H9 (cell line): ENCODE results near the gene GALNT10. TPM values are rescaled to one million over a fixed set of nuclear protein-coding genes. Genes with fewer than 3 reads are reported as not detected.

Experiments
- DNase-seq: peaks from one replicate; pipeline ENCODE4 v3.0.0-alpha.2; 2017
- H2AFZ ChIP-seq: one replicate; pipeline ENCODE4 v1.6.1; 2013; ENCODE audit warnings: mild to moderate bottlenecking, low read length, control low read depth, moderate library complexity
- H2AK5ac ChIP-seq: 2 replicates; pipeline ENCODE4 v1.6.1; 2013; ENCODE audit warnings: low read length, control low read depth, mixed read lengths; ENCODE audit not compliant: insufficient read length
- H2BK120ac ChIP-seq: one replicate; pipeline ENCODE4 v1.6.1; 2013; ENCODE audit warnings: low read depth, mild to moderate bottlenecking, low read length, control low read depth, inconsistent platforms; ENCODE audit not compliant: poor library complexity, severe bottlenecking
- H2BK12ac ChIP-seq: 2 replicates; pipeline ENCODE4 v1.6.1; 2013; ENCODE audit warnings: low read length, control low read depth, mixed read lengths, low read depth; ENCODE audit not compliant: insufficient read length
- H2BK15ac ChIP-seq: 2 replicates; pipeline ENCODE4 v1.6.1; 2013; ENCODE audit warnings: low read depth, low read length, control low read depth
- H2BK20ac ChIP-seq: one replicate; pipeline ENCODE4 v1.6.1; 2013; ENCODE audit warnings: low read depth, mild to moderate bottlenecking, low read length, control low read depth, inconsistent platforms; ENCODE audit not compliant: poor library complexity, severe bottlenecking
- H2BK5ac ChIP-seq: 2 replicates; pipeline ENCODE4 v1.6.1; 2013; ENCODE audit warnings: low read length, control low read depth, mixed read lengths; ENCODE audit not compliant: insufficient read length
- H3K14ac ChIP-seq: 2 replicates; pipeline ENCODE4 v1.6.1; 2013; ENCODE audit warnings: low read length, control low read depth; ENCODE audit not compliant: insufficient read depth
- H3K18ac ChIP-seq: 2 replicates; pipeline ENCODE4 v1.6.1; 2013; ENCODE audit warnings: low read depth, mild to moderate bottlenecking, mixed read lengths, low read length, control low read depth; ENCODE audit not compliant: insufficient read length
- H3K23ac ChIP-seq: 2 replicates; pipeline ENCODE4 v1.6.1; 2013; ENCODE audit warnings: low read length, control low read depth, mixed read lengths, low read depth; ENCODE audit not compliant: insufficient read length
- H3K23me2 ChIP-seq: 2 replicates; pipeline ENCODE4 v1.6.1; 2013; ENCODE audit warnings: low read depth, mild to moderate bottlenecking, mixed read lengths, low read length, control low read depth; ENCODE audit not compliant: insufficient read length, poor library complexity, severe bottlenecking
- H3K27ac ChIP-seq: 2 replicates; pipeline ENCODE4 v1.5.1; 2013; ENCODE audit warnings: low read length, control low read depth, mixed read lengths, low read depth; ENCODE audit not compliant: insufficient read length
- H3K27me3 ChIP-seq: 2 replicates; pipeline ENCODE4 v1.6.1; 2013; ENCODE audit warnings: low read length, control low read depth, inconsistent platforms; ENCODE audit not compliant: insufficient read depth
- H3K4ac ChIP-seq: 2 replicates; pipeline ENCODE4 v1.6.1; 2013; ENCODE audit warnings: low read depth, mild to moderate bottlenecking, control low read depth, inconsistent platforms, low read length, moderate library complexity
- H3K4me1 ChIP-seq: 2 replicates; pipeline ENCODE4 v1.6.1; 2013; ENCODE audit warnings: low read length, control low read depth, inconsistent platforms; ENCODE audit not compliant: insufficient read depth
- H3K4me2 ChIP-seq: 2 replicates; pipeline ENCODE4 v1.6.1; 2013; ENCODE audit warnings: low read length, control low read depth, mixed read lengths; ENCODE audit not compliant: insufficient read length, insufficient read depth
- H3K56ac ChIP-seq: 2 replicates; pipeline ENCODE4 v1.6.1; 2013; ENCODE audit warnings: low read depth, mild to moderate bottlenecking, mixed read lengths, low read length, control low read depth; ENCODE audit not compliant: insufficient read length
- H3K79me1 ChIP-seq: 2 replicates; pipeline ENCODE4 v1.6.1; 2013; ENCODE audit warnings: low read depth, mild to moderate bottlenecking, moderate library complexity, low read length, control low read depth, inconsistent platforms; ENCODE audit not compliant: insufficient read depth, poor library complexity, severe bottlenecking
- H3K79me2 ChIP-seq: 2 replicates; pipeline ENCODE4 v1.6.1; 2013; ENCODE audit warnings: low read length, control low read depth, inconsistent platforms; ENCODE audit not compliant: insufficient read depth
- H3K9ac ChIP-seq: 2 replicates; pipeline ENCODE4 v1.6.1; 2013; ENCODE audit warnings: low read length, control low read depth, mixed read lengths; ENCODE audit not compliant: insufficient read length; ENCODE audit errors: extremely low read depth
- H3K9me3 ChIP-seq: one replicate; pipeline ENCODE4 v1.6.1; 2013; ENCODE audit warnings: low read depth, low read length, inconsistent platforms; ENCODE audit not compliant: control insufficient read depth
- H3T11ph ChIP-seq: one replicate; pipeline ENCODE4 v1.6.1; 2013; ENCODE audit warnings: mild to moderate bottlenecking, low read length, control low read depth, inconsistent platforms
- H4K20me1 ChIP-seq: one replicate; pipeline ENCODE4 v1.6.1; 2013; ENCODE audit not compliant: control insufficient read depth, insufficient read length, insufficient read depth
- H4K5ac ChIP-seq: 2 replicates; pipeline ENCODE4 v1.6.1; 2013; ENCODE audit warnings: low read depth, mild to moderate bottlenecking, mixed read lengths, low read length, control low read depth; ENCODE audit not compliant: insufficient read length
- H4K8ac ChIP-seq: replicated peaks from 2 replicates; pipeline ENCODE4 v1.6.1; 2013; ENCODE audit warnings: low read length, control low read depth, mixed read lengths, low read depth; ENCODE audit not compliant: insufficient read length
- H4K91ac ChIP-seq: 2 replicates; pipeline ENCODE4 v1.6.1; 2013; ENCODE audit warnings: low read depth, mild to moderate bottlenecking, moderate library complexity, mixed read lengths, low read length, control low read depth; ENCODE audit not compliant: insufficient read length
- H3K27ac Mint-ChIP-seq, 3 experiments: 2 replicates in 2 of 3; 3 replicates in 1 of 3; pipeline ENCODE4 v1.8.0; 2020 to 2021; ENCODE audit warnings: mixed read lengths in 3 of 3, mild to moderate bottlenecking in 1 of 3, moderate library complexity in 1 of 3
- H3K27me3 Mint-ChIP-seq: 2 replicates; pipeline ENCODE4 v1.8.0; 2021; ENCODE audit warnings: low read depth, mild to moderate bottlenecking, moderate library complexity, mixed read lengths
- H3K36me3 Mint-ChIP-seq, 3 experiments: 2 replicates in 2 of 3; 3 replicates in 1 of 3; pipeline ENCODE4 v1.8.0; 2020 to 2021; ENCODE audit warnings: low read depth in 3 of 3, mixed read lengths in 3 of 3; ENCODE audit not compliant: insufficient read depth in 1 of 3
- H3K4me1 Mint-ChIP-seq, 2 experiments: 2 replicates each; pipeline ENCODE4 v1.8.0; 2020; ENCODE audit warnings: mixed read lengths in 2 of 2
- H3K4me3 Mint-ChIP-seq, 2 experiments: 2 replicates in 1 of 2; 3 replicates in 1 of 2; pipeline ENCODE4 v1.8.0; 2020 to 2021; ENCODE audit warnings: mild to moderate bottlenecking in 2 of 2, mixed read lengths in 2 of 2, moderate library complexity in 1 of 2
- H3K9me3 Mint-ChIP-seq, 2 experiments: 2 replicates in 1 of 2; 3 replicates in 1 of 2; pipeline ENCODE4 v1.8.0; 2020; ENCODE audit warnings: mild to moderate bottlenecking in 2 of 2, mixed read lengths in 2 of 2, moderate library complexity in 1 of 2
- WGBS: extraction: QIAGEN DNeasy Blood & Tissue Kit; methylation state at CpG from one replicate; pipeline ENCODE4 v1.1.7; 2013; ENCODE audit warnings: missing lambda C conversion rate, low lambda C conversion rate, mixed read lengths; ENCODE audit not compliant: insufficient read length; ENCODE audit errors: extremely low coverage; 5-methylcytosine and 5-hydroxymethylcytosine counted together
- total RNA-seq: library from RNA; stranded (reverse); gene quantifications from 2 replicates; pipeline ENCODE4 v1.2.1, GENCODE V29; 2021
- TF ChIP-seq, protein P1 (sequence below): fragments of 200-600 bp; sonication (generic); conservative IDR thresholded peaks from 3 replicates; pipeline ENCODE4 v1.8.0; 2021; ENCODE audit warnings: antibody characterized with exemption, mild to moderate bottlenecking

GALNT10 gene
- total RNA-seq, 1 experiment from 2014 or later, result 15.4 TPM

- H3K56ac ChIP-seq, result no peak overlapping the region
- no peak overlapping the region for H2BK15ac ChIP-seq
- H3K9me3 Mint-ChIP-seq, result no peaks in the 10 kb centered on the region
- H3K4me1 Mint-ChIP-seq, result peaks cover 11 to 17% of the 10 kb centered on the region in 2 experiments
- H3K27ac Mint-ChIP-seq, result no peak overlapping the region
- no peak overlapping the region for H3K14ac ChIP-seq
- no peaks in the 10 kb centered on the region for H3K27me3 ChIP-seq
- no peaks in the 10 kb centered on the region for H3K9me3 ChIP-seq
- H2AFZ ChIP-seq, result no peak overlapping the region
- no peak overlapping the region for H4K91ac ChIP-seq
- H3K18ac ChIP-seq, result no peak overlapping the region
- H3K4me1 ChIP-seq, result no peaks in the 10 kb centered on the region
- H3T11ph ChIP-seq, result no peak overlapping the region
- no peak overlapping the region for H2BK120ac ChIP-seq
- no peak overlapping the region for H3K27ac ChIP-seq
- no peak overlapping the region for H2BK5ac ChIP-seq
- H2BK12ac ChIP-seq, result no peak overlapping the region
- no CpG with 5 or more reads among the region's 4 CpGs for WGBS
- TF ChIP-seq, protein P1, sequence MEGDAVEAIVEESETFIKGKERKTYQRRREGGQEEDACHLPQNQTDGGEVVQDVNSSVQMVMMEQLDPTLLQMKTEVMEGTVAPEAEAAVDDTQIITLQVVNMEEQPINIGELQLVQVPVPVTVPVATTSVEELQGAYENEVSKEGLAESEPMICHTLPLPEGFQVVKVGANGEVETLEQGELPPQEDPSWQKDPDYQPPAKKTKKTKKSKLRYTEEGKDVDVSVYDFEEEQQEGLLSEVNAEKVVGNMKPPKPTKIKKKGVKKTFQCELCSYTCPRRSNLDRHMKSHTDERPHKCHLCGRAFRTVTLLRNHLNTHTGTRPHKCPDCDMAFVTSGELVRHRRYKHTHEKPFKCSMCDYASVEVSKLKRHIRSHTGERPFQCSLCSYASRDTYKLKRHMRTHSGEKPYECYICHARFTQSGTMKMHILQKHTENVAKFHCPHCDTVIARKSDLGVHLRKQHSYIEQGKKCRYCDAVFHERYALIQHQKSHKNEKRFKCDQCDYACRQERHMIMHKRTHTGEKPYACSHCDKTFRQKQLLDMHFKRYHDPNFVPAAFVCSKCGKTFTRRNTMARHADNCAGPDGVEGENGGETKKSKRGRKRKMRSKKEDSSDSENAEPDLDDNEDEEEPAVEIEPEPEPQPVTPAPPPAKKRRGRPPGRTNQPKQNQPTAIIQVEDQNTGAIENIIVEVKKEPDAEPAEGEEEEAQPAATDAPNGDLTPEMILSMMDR, result no peak
- no peak overlapping the region for H3K4me2 ChIP-seq
- H2BK20ac ChIP-seq, result no peak overlapping the region
- no peaks in the 10 kb centered on the region for H3K27me3 Mint-ChIP-seq
- no peaks in the 10 kb centered on the region for H3K23me2 ChIP-seq
- H2AK5ac ChIP-seq, result no peak overlapping the region
- H3K79me2 ChIP-seq, result no peaks in the 10 kb centered on the region
- H3K36me3 Mint-ChIP-seq, result no peaks in the 10 kb centered on the region; a peak in 1 of 7 replicates
- no peak overlapping the region for H4K5ac ChIP-seq
- H4K8ac ChIP-seq, result no peak overlapping the region
- H4K20me1 ChIP-seq, result no peaks in the 10 kb centered on the region
- DNase-seq, result no peak
- no peak overlapping the region for H3K4ac ChIP-seq
- no peaks in the 10 kb centered on the region for H3K79me1 ChIP-seq
- no peak overlapping the region for H3K9ac ChIP-seq
- H3K23ac ChIP-seq, result no peak overlapping the region
- no peak overlapping the region for H3K4me3 Mint-ChIP-seq
Observed at GRCh38 chr5:154406826-154407225, 216.3 kb downstream of the GALNT10 start.
